NCI-H2029 (cell line): ENCODE results near the gene KIAA1328.
A peak's percentile ranks its signal among the peaks of the same experiment; 100 is the strongest.

ENCODE experiments used
- DNase-seq: peaks from one replicate; lab custom pipeline; 2025; lab: John Stamatoyannopoulos, UW

The KIAA1328 gene

DNA sequence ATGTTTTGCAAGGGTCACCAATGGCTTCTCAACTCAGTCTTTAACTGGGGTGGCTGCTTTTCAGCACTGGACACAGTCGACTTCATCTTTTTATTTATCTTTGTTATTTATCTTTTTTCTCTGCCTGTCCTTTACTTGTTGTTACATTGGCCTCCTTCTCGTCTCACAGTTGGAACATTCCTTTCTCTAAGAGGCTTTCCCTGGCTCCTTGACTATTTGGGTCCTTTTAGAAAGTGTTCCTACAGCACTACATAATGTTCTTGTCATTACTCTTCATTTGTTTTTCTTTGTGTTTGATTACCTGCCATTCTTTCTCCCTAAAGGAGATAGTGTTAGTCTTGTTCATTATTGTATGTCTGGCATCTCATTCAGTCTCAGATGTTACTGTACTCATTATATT lies 122.0 kb downstream of the KIAA1328 start:
- no peak for DNase-seq

- no peak for DNase-seq
These were observed 124.1 kb downstream of the KIAA1328 start for GRCh38 chr18:36953047-36953446.

GRCh38 chr18:36960038-36960437 lies 131.1 kb downstream of the KIAA1328 start:
- DNase-seq: no peak

DNA sequence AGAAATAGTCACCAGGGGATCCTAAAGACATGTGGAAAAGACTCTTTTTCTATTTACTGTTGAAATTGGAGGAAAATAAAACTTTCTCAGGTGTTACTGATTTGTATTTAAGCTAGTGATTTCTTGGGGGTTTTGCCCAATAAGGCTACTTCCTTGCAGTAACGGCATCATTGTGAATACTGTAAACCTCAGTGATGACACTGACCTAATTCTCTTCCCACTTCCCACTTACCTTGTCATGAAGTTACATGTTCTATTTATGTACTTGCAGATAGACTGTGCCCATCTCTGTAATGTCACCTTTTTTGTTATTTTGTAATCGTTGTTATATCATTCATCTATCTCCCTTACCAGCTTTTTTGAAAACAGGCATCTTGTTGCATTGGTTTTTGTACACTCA lies 134.5 kb downstream of the KIAA1328 start:
- DNase-seq: no peak

GRCh38 chr18:36974686-36975085 lies 145.8 kb downstream of the KIAA1328 start:
- no peak for DNase-seq

GRCh38 chr18:36977121-36977520 lies 148.2 kb downstream of the KIAA1328 start:
- no peak for DNase-seq

DNA sequence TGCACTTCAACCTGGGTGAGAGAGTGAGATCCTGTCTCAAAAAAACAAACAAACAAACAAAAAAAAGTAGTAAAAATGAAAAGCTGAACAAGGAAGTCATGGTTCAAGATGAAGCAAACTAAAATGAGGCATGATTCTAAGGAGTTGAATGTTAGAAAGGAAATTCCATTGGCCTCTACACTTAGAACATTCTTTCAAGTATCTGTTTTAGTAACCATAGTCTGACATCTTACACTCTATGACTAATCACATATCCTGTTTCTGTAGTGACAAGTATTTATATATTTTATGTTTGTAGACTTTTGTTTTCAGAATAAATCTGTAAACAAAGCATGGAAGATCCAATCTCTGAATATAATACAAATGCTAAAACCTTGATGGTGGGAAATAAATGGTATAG lies 164.1 kb downstream of the KIAA1328 start:
- DNase-seq: no peak

GRCh38 chr18:37006742-37007141 lies 177.8 kb downstream of the KIAA1328 start:
- no peak for DNase-seq

GRCh38 chr18:37012452-37012851 lies 183.5 kb downstream of the KIAA1328 start:
- DNase-seq: no peak

DNA sequence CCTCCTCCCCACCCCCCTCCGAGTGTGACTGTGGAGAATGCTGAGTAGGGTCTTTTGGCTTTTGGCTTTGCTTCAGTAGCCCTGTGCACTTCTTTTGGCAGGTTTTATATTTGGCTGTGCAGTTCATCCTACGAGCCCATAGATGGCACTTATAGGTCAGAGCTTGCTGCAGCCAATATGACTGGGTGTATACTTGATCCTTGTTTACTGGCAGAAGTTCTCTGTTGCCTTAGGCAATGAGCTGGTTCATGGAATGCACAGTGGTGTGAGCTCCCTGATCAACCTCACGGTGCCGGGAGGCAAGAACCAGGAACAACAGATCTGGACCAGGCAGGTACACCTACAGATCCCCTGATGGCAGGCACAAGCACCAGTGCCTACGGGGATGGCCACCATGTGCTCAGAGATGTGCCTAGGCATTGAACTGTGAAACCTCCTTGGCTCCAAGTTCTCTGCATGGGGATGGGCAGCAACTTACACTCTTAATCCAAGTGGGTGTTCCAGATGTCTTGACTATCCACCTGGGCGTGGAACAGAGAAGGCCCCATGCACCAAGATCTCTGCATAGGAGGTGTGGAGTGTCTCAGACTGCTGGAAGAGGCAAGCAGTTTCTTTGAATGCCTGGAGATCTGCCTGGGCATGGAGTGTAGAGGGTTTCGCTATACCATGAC lies 190.4 kb downstream of the KIAA1328 start:
- peak; percentile 47 for DNase-seq

DNA sequence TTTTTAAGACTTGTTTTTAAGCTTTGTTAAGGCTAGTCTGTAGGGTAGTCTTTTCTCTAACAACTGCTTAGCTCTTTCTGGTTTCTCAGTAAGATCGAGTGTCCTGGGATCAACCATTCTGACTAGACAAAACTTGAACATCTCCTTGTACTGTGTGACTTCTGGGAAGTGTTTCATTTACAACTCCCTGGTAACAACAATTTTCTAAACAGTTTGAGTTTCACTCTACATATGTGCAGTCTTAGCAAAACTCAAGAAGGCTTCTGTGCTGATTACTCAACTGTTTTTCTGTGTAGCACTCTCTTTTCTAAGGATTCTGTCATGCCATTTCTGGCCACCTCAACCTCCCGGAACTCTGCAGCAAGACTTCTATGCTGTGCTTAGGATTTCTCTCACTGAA lies 204.5 kb downstream of the KIAA1328 start:
- DNase-seq: no peak

DNA sequence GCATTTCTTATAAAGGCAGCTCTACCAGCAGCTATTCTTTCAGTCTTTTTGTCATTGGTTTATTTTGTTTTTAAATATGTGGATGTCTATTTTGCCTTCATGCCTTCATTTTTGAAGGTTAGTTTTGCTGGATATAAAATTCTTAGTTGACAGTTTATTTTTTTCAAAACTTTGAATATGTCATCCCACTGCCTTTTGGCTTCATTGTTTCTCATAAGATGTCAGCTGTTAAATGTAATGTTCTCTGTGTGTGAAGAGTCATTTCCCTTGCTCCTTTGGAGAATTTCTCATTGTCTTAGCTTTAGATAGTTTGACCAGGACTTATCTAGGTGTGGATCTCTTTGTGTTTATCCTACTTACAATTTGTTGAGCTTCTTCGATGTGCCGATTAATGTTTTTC lies 213.5 kb downstream of the KIAA1328 start:
- DNase-seq: no peak

- DNase-seq: no peak
These were observed 226.3 kb downstream of the KIAA1328 start for GRCh38 chr18:37055137-37055802.

- DNase-seq: no peak
These were observed 235.3 kb downstream of the KIAA1328 start for GRCh38 chr18:37064187-37064586.

DNA sequence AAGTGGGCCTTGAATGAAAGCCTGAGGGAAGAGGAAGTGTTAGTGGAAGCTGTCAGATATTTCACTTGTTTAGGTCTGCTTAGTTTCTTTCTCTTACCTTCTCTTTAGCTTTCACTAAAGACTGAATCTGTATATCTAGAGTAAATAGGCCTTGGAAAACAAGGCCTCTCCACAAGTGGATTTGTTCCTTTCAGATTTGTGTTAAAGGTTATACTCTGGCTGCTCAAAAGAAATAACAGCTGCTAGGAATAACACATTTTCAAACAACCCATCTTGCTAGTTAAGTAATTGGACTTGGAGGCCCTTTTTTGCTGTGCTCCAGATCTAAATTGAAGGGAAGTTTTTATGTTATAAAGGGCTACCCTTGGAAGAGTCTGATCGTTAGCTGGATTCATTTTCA lies 236.3 kb downstream of the KIAA1328 start:
- no peak for DNase-seq

DNA sequence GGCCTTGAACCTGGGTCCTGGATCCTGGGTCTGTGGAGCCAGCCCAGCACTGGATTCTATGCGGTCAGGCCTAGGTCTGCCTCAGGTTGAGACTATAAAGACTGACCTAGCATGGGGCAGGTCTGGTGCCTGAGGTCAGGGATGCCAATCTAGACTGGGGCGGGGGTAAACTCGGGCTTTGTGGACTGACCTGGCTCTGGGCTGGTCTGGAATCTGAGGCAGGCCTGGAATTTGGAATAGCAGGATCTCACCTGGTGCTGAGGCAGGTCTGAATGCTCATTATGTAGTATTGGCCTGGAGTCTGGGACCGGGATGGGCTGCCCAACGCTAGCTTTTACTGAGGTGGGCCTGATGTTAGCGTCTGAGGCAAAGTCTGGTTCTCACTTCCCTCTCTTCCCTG lies 256.0 kb downstream of the KIAA1328 start:
- DNase-seq: no peak

DNA sequence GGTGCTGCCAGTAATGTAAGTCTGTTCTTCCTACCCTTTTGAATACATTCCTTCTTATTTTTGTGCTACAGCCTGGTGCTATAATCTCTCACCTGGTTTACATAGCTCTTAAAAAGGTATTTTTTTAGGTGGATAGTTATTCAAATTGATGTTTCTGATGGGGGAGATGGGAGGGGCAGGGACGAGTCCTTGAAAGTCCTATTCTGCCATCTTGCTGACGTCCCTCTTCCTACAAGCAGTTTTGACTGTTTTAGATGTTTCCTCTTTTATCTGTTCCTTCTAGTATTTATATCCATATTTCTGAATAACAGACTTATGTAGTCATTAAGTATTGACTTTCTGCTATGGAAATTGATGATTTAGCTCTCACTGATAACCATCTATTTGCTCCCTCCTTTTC lies 256.4 kb downstream of the KIAA1328 start:
- DNase-seq: no peak

GRCh38 chr18:37107748-37108522 lies 279.0 kb downstream of the KIAA1328 start:
- peak; percentile 52 for DNase-seq

- DNase-seq: no peak
These were observed 293.9 kb downstream of the KIAA1328 start for GRCh38 chr18:37122877-37123276.

DNA sequence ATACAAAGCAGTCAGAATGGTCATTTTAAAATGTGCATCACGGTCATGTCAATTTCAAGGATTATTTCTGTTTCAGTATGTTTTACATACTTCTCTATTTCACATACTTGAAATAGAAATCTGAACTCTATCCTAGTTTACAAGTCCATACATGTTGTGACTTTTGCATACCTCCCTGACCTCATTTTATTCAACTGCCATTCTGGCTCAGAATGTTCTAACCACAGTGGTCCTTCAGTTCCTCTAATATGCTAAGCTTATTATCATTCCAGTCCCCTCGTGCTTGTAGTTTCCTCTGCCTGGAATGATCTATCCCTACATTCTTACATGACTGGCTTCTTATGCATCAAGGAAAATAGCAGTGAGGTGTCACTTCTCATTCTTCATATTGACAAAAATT lies 295.6 kb downstream of the KIAA1328 start:
- no peak for DNase-seq

DNA sequence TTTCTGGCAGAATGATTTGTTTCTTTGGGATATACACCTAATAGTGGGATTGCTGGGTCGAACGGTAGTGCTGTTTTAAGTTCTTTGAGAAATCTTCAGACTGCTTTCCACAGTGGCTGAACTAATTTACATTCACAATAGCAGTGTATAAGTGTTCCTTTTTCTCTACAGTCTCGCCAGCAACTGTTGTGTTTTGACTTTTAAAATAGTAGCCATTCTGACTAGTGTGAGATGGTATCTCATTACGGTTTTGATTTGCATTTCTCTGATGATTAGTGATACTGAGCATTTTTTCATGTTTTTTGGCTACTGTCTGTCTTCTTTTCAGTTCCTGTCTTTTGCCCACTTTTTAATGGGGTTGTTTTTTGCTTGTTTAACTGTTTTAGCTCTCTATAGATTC lies 306.2 kb downstream of the KIAA1328 start:
- no peak for DNase-seq

- DNase-seq: no peak
These were observed 309.5 kb downstream of the KIAA1328 start for GRCh38 chr18:37138456-37138855.

GRCh38 chr18:37139876-37140275 lies 310.9 kb downstream of the KIAA1328 start:
- no peak for DNase-seq
